T1000 (cell line): ENCODE data around the gene OGT.
"Not testable (repeated sequence)": the region's sequence is repeated elsewhere in the genome, so short reads cannot be mapped to it uniquely, and the experiment has no call there.

Experiments
- DNase-seq: peaks from one replicate; lab custom pipeline; 2025; ENCODE audit warnings: mixed read lengths; lab: John Stamatoyannopoulos, UW

Gene OGT

GRCh38 chrX:71586929-71587328 lies 54.0 kb downstream of the OGT start:
- DNase-seq, result no peak

- not testable (repeated sequence) for DNase-seq
These were observed 60.3 kb downstream of the OGT start for GRCh38 chrX:71593210-71593609.

- no peak for DNase-seq
These were observed 67.1 kb downstream of the OGT start for GRCh38 chrX:71599965-71600364.

GRCh38 chrX:71603618-71604017 lies 70.7 kb downstream of the OGT start:
- no peak for DNase-seq

- no peak for DNase-seq
These were observed 71.2 kb downstream of the OGT start for GRCh38 chrX:71604141-71604540.

- DNase-seq, result no peak
These were observed 72.1 kb downstream of the OGT start for GRCh38 chrX:71604796-71605568.

- no peak for DNase-seq
These were observed 73.8 kb downstream of the OGT start for GRCh38 chrX:71606536-71607216.

GRCh38 chrX:71607488-71607887 lies 74.6 kb downstream of the OGT start:
- no peak for DNase-seq

- no peak for DNase-seq
These were observed 76.3 kb downstream of the OGT start for GRCh38 chrX:71609095-71609750.

- DNase-seq, result not testable (repeated sequence)
These were observed 78.8 kb downstream of the OGT start for GRCh38 chrX:71611736-71612135.

GRCh38 chrX:71612256-71612655 lies 79.4 kb downstream of the OGT start:
- DNase-seq, result no peak

GRCh38 chrX:71615056-71615455 lies 82.2 kb downstream of the OGT start:
- DNase-seq, result no peak

GRCh38 chrX:71615954-71616353 lies 83.0 kb downstream of the OGT start:
- no peak for DNase-seq

GRCh38 chrX:71616672-71617529 lies 84.0 kb downstream of the OGT start:
- no peak for DNase-seq

- no peak for DNase-seq
These were observed 84.8 kb downstream of the OGT start for GRCh38 chrX:71617742-71618141.

GRCh38 chrX:71618303-71618721 lies 85.4 kb downstream of the OGT start, which contains the start of gene CXCR3:
Gene CXCR3, minus strand, starts transcription at chrX:71618511. Its CDS starts 62 bp downstream, at chrX:71618449.
- DNase-seq, result no peak

GRCh38 chrX:71618787-71619186 lies 85.9 kb downstream of the OGT start:
- no peak for DNase-seq

- DNase-seq, result no peak
These were observed 86.3 kb downstream of the OGT start for GRCh38 chrX:71619193-71619592.

- no peak for DNase-seq
These were observed 87.1 kb downstream of the OGT start for GRCh38 chrX:71619986-71620385.

- DNase-seq, result no peak
These were observed 88.7 kb downstream of the OGT start for GRCh38 chrX:71621603-71622002.

GRCh38 chrX:71622032-71622575 lies 89.2 kb downstream of the OGT start:
- DNase-seq, result no peak
